IPS-11a (cell line): Measurements from ENCODE around the gene ABHD11.

ENCODE experiments used
- H3K4me3 ChIP-seq: one replicate; pipeline ENCODE4 v1.5.1; 2013; ENCODE audit warnings: low read depth, low read length, control low read depth

The ABHD11 gene

GRCh38 chr7:73702665-73703064 lies 35.9 kb downstream of the ABHD11 start:
- no peak overlapping the region for H3K4me3 ChIP-seq

- H3K4me3 ChIP-seq, result no peak overlapping the region
These were observed 36.4 kb downstream of the ABHD11 start for GRCh38 chr7:73702226-73702625.

GRCh38 chr7:73701357-73701995 lies 37.1 kb downstream of the ABHD11 start:
- H3K4me3 ChIP-seq, result no peak overlapping the region

GRCh38 chr7:73700581-73701134 lies 37.9 kb downstream of the ABHD11 start:
- no peak overlapping the region for H3K4me3 ChIP-seq

GRCh38 chr7:73700069-73700423 lies 38.6 kb downstream of the ABHD11 start:
- H3K4me3 ChIP-seq, result no peak overlapping the region

GRCh38 chr7:73699370-73700068 lies 39.1 kb downstream of the ABHD11 start:
- no peak overlapping the region for H3K4me3 ChIP-seq

- no peak overlapping the region for H3K4me3 ChIP-seq
These were observed 40.2 kb downstream of the ABHD11 start for GRCh38 chr7:73698410-73698809.

GRCh38 chr7:73696372-73696771 lies 42.2 kb downstream of the ABHD11 start:
- no peak overlapping the region for H3K4me3 ChIP-seq

GRCh38 chr7:73690646-73691045 lies 48.0 kb downstream of the ABHD11 start:
- no peak overlapping the region for H3K4me3 ChIP-seq

- H3K4me3 ChIP-seq, result no peak overlapping the region
These were observed 50.3 kb downstream of the ABHD11 start for GRCh38 chr7:73688288-73688687.
